HFF-Myc (cell line): ENCODE data around the gene PAQR9.

Experiments used
- DNase-seq: peaks from one replicate; pipeline ENCODE4 v3.0.0-alpha.2; 2011; ENCODE audit warnings: low read depth; ENCODE audit errors: extremely low read depth
- H3K4me3 ChIP-seq: replicated peaks from 2 replicates; pipeline ENCODE4 v1.5.1; 2011; ENCODE audit warnings: low read depth, mild to moderate bottlenecking, control low read depth, low read length
- TF ChIP-seq, protein P1 (sequence below): IDR thresholded peaks from 2 replicates; pipeline ENCODE4 v1.5.1; 2012; ENCODE audit warnings: mild to moderate bottlenecking, low read depth, low read length, control low read depth; ENCODE audit errors: missing control alignments

The PAQR9 gene

DNA sequence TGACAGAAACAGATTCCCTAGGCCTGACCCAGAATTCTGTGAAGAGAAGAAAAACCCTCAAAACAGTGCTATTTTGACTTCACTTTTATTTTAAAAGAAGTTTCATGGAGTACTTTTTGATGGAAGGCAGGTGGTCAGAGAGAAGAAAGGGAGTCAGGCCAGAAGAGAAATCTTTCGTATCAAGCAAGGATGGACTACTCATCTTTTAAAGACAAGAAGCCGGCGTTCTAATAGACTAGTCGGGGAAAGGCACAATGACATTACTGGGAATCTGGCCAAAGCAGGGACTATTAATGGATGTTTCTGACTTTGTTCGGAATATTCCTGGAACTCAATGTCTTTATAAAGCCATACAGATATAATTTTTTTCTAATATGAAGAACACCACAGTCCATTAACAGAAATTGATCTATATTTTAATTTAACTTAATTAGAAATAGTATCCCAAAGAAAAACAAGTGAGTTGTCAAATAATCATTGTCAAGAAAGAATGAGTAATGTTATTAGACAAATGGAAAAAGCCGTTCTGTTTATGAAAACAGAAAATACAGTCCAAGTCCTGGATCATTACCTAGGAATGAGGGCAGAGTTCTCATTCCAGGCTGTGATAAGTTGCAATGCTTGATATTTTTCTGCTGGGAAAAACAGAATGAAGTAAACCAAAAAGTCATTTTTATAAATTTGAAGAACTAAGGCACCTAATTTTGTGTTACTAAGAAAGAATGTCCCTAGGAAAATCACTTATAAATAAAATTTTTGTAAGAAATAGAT lies 50.9 kb downstream of the PAQR9 start:
- TF ChIP-seq, protein P1, sequence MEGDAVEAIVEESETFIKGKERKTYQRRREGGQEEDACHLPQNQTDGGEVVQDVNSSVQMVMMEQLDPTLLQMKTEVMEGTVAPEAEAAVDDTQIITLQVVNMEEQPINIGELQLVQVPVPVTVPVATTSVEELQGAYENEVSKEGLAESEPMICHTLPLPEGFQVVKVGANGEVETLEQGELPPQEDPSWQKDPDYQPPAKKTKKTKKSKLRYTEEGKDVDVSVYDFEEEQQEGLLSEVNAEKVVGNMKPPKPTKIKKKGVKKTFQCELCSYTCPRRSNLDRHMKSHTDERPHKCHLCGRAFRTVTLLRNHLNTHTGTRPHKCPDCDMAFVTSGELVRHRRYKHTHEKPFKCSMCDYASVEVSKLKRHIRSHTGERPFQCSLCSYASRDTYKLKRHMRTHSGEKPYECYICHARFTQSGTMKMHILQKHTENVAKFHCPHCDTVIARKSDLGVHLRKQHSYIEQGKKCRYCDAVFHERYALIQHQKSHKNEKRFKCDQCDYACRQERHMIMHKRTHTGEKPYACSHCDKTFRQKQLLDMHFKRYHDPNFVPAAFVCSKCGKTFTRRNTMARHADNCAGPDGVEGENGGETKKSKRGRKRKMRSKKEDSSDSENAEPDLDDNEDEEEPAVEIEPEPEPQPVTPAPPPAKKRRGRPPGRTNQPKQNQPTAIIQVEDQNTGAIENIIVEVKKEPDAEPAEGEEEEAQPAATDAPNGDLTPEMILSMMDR, result no peak
- no peak overlapping the region for H3K4me3 ChIP-seq
- DNase-seq, result no peak
